Right lobe of liver (tissue), 6 donors: ENCODE results near the gene SCUBE1. TPM values are rescaled to one million over a fixed set of nuclear protein-coding genes. Genes with fewer than 3 reads are reported as not detected.

ENCODE experiments used
- ATAC-seq, 4 donors: fragments of 200-7000 bp; cut with Tn5 transposase; one replicate each; pipeline ENCODE4 v1.9.1; 2020; ENCODE audit warnings: mild to moderate bottlenecking in 4 of 4, moderate library complexity in 4 of 4
- DNase-seq, 3 donors: peaks; one replicate each; pipeline ENCODE4 v3.0.0-alpha.2; 2020
- H3K27ac ChIP-seq, 3 donors: fragments of 200-600 bp; one replicate each; pipeline ENCODE4 v1.8.0; 2022
- H3K27me3 ChIP-seq, 2 donors: fragments of 200-600 bp; one replicate each; pipeline ENCODE4 v1.8.0; 2022
- H3K36me3 ChIP-seq, 4 donors: fragments of 200-600 bp; sonication (generic) in 1 of 4; one replicate each; pipeline versions ENCODE4 v1.5.1 to v1.8.0; 2017 to 2022; ENCODE audit warnings: control low read depth in 1 of 4
- H3K4me1 ChIP-seq, 4 donors: fragments of 200-600 bp; sonication (generic) in 1 of 4; one replicate each; pipeline versions ENCODE4 v1.5.1 to v1.8.0; 2017 to 2022; ENCODE audit warnings: control low read depth in 1 of 4
- H3K4me3 ChIP-seq, 3 donors: fragments of 200-600 bp; one replicate each; pipeline ENCODE4 v1.8.0; 2022
- H3K9me3 ChIP-seq, 4 donors: fragments of 200-600 bp; sonication (generic) in 1 of 4; one replicate each; pipeline versions ENCODE4 v1.5.1 to v1.8.0; 2017 to 2022; ENCODE audit warnings: control low read depth in 1 of 4
- CTCF ChIP-seq, 4 donors: fragments of 200-600 bp in 3 of 4; fragments of 450-650 bp in 1 of 4; IDR thresholded peaks; one replicate each; pipeline versions ENCODE4 v1.5.1 to v1.8.0; 2016 to 2022; ENCODE audit warnings: antibody characterized with exemption in 4 of 4, mild to moderate bottlenecking in 2 of 4
- POLR2A ChIP-seq: fragments of 450-650 bp; IDR thresholded peaks from one replicate; pipeline ENCODE4 v1.6.1; 2017; ENCODE audit warnings: antibody characterized with exemption, mild to moderate bottlenecking
- WGBS: methylation state at CpG from one replicate; pipeline ENCODE4 v1.1.6; 2018; ENCODE audit warnings: low coverage, low lambda C conversion rate; ENCODE audit not compliant: insufficient coverage; ENCODE audit errors: missing lambda C conversion rate; 5-methylcytosine and 5-hydroxymethylcytosine counted together
- intact Hi-C, 2 donors: fragments of 100-400 bp; cut with DNase I; formaldehyde crosslinking; loops; one replicate each; pipeline versions ENCODE4 v1.11.2 to v1.14.1; 2022
- total RNA-seq, 6 experiments: library from RNA; depleted of rRNA in 2 of 6; stranded (reverse); fragments of >200 nt in 2 of 6; fragmentation: NEBNext Ultra II Directional in 3 of 6; extraction: Animal tissue kit (Norgen Biotek cat#: 25700) in 3 of 6; gene quantifications; one replicate each; pipeline versions ENCODE4 v1.1.0 to v1.2.4, GENCODE V29; 2016 to 2023
- donor health status: DM: no; HTN: yes; CAD: no.
- donor health status: DM: no; HTN: no; CAD: no.
- donor health status: DM: no; HTN: no; CAD: no.
- donor health status: DM: no; HTN: yes; CAD: no.
- donor health status: DM: no; HTN: yes; CAD: no.

Gene SCUBE1
- total RNA-seq, 6 experiments from 2014 or later = 0.73 to 11.7 (median 2.7) TPM

DNA sequence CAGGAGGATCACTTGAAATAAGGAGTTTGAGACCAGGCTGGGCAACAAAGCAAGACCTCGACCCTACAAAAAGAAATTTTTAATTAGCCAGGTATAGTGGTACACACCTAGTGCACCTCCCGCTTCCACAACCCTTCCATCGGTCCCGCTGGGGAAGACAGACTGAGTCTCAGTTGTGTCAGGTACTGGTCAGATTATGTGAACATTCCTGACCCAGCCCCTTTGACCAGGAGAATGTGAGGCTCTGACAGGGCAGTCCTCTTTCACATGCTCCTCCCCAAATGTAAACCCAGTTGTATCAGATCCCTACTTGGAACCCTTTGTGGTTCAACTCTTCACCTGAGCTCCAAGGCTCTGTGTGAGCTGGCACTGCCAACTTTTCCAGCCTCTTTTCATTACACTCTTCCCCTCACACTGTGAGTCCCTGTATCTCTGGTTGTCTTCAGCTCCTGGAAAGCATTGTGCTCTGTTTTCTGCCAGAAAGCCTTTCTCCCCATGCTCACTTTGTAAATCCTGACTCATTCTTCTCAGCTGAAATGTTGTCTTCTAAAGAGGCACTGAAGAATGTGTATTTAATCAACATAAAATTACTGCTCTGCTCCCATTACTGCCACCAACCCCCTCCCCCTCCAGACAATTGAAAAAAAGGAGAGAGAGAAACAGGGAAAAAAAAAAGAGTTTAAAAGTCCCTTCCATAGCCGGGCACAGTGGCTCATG is 154.2 kb downstream of the SCUBE1 start:
- no peak for ATAC-seq
- no peak overlapping the region for H3K27ac ChIP-seq
- H3K36me3 ChIP-seq = no peaks in the 10 kb centered on the region
- 90% methylated on average over 5 of the region's 5 CpGs for WGBS
- H3K4me3 ChIP-seq = no peak overlapping the region
- DNase-seq = no peak
- H3K9me3 ChIP-seq = no peaks in the 10 kb centered on the region
- intact Hi-C loops = no loop called here
- peaks cover 0 to 10% (median 4%) of the 10 kb centered on the region in 4 donors for H3K4me1 ChIP-seq
- TF ChIP-seq POLR2A (no peak), CTCF (IDR thresholded peaks at IDR 0.05) (no peak)
- no peaks in the 10 kb centered on the region for H3K27me3 ChIP-seq

DNA sequence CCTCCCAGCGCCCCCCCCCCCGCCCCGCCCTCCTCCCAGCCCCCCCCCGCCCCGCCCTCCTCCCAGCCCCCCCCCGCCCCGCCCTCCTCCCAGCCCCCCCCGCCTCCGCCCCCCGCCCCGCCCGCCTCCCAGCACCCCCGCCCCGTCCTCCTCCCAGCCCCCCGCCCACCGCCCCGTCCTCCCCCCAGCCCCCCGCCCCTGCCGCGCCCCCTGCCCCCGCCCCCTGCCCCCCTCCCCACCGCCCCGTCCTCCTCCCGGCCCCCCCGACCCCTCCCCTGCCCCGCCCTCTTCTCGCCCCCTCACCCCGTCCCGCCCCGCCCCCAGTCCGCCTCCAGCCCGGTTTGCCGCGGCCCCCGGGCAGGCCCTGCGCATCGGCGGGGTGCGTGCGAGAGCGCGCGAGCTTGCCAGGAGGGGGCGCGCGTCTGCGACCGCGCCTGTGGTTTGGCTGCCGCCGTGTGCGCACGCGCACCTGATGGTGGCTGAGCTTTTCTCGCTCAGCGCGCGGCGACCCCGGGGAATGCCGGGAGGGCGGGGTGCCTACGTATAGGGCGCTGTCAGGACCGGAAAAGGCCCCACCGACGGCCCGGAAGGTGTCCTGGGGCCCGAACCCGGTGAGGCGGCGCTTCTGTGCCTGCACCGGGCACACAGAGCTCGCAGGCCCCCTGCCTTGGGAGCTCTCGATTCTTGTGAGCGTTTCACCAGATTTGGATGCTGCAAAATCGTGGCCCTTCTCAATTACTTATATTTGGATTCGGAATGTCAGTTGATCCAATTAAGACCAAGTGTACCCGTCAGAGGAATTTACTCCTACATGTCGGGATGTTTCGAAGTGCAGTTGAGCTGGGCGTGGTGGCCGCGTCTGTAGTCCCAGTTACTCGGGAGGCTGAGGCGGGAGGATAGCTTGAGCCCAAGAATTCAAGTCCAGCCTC is 155.7 kb downstream of the SCUBE1 start:
- ATAC-seq (peak; percentile 86 to 93 (median 92)), DNase-seq (peak; percentile 97 to 98 (median 98))
- Histone ChIP-seq H3K27me3 (no peaks in the 10 kb centered on the region), H3K9me3 (no peaks in the 10 kb centered on the region), H3K27ac (peak overlapping the region; percentile 59 to 75 (median 74)), H3K4me1 (peaks cover 0 to 10% (median 4%) of the 10 kb centered on the region in 4 donors), H3K4me3 (peak overlapping the region; percentile 44 to 72 (median 64)), H3K36me3 (no peaks in the 10 kb centered on the region)
- TF ChIP-seq POLR2A (peak; percentile 83), CTCF (IDR thresholded peaks at IDR 0.05) (peak; percentile 62 to 75 (median 68))
- 8% methylated on average over 46 of the region's 86 CpGs for WGBS
- intact Hi-C loops = no loop called here

DNA sequence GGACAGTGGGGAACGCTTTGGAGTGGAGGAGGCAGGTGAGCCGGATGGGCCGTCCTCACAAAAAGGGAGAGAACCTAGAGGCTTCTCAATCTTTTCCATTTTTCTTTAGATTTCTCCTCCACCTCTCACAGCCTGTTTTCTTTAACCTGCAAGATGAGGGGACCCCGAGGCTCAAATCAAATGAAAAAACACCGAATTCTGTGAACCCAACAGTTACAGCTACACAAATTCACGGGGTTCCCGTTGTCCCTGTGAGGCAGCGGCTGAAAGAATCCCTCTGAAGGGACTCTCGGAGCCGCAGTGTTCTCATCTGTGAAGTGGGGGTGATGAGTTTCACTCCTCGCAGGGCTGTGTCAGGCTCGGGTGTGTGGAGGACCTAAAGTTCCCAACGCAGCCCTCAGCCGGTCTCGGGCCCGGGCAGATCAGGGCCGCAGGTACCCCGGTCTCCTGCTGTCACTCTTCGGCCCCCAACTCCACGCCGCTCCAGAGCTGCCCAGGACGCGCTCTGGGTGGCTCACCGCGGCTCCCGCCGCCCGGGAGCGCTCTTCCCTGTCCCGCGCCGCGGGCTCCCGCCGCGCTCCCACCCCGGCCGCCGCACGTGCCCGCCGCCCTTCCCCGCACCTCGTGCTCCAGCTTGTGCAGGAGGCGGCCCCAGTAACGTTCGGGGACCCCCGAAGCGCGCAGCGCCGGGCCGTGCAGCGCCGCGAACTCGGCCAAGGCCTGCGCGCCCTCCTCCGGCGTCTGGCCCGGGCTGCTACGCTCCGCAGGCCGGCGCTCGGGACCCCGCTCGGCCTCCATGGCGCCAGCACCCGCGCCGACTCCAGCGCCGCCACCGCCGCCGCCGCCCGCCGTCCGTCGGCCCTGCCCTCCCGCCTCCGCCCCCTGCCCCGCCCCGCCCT is 156.7 kb downstream of the SCUBE1 start, which contains the start of gene TTLL12:
TSS of gene TTLL12 (minus strand) at position 863 of the 899 bp plus-strand sequence. CDS start at position 798, 65 bp downstream.
- DNase-seq = peak; percentile 69 to 77 (median 76)
- peak within 1 kb of the TSS; percentile 59 to 75 (median 74) for H3K27ac ChIP-seq
- intact Hi-C loops = no loop called here

More for the DNA sequence above, 156.7 kb downstream of the SCUBE1 start, which contains the start of gene TTLL12:
- peak within 1 kb of the TSS; percentile 72 to 77 (median 72) for H3K4me3 ChIP-seq
- H3K27me3 ChIP-seq = no peaks in the 10 kb centered on the region
- no peaks in the 10 kb centered on the region for H3K36me3 ChIP-seq
- peak; percentile 11 to 52 (median 36) for ATAC-seq
- WGBS = 2% methylated on average over 16 of the region's 87 CpGs
- peaks cover 0 to 10% (median 4%) of the 10 kb centered on the region in 4 donors for H3K4me1 ChIP-seq
- TF ChIP-seq POLR2A (peak; percentile 69), CTCF (IDR thresholded peaks at IDR 0.05) (no peak)
- no peaks in the 10 kb centered on the region for H3K9me3 ChIP-seq
